Heart right ventricle (tissue), 16 donors: ENCODE measurements around the gene ARIH1. TPM values are rescaled to one million over a fixed set of nuclear protein-coding genes. Genes with fewer than 3 reads are reported as not detected.
A peak's percentile ranks its signal among the peaks of the same experiment; 100 is the strongest.

Source experiments
- ATAC-seq, 8 donors: fragments of 200-7000 bp; cut with Tn5 transposase; one replicate each; pipeline ENCODE4 v1.9.1; 2020; ENCODE audit warnings: mild to moderate bottlenecking in 8 of 8, moderate library complexity in 8 of 8, moderate number of reproducible peaks in 1 of 8
- DNase-seq, 2 donors: peaks; one replicate each; pipeline ENCODE4 v3.0.0-alpha.2; 2020
- H3K27ac ChIP-seq, 10 donors: fragments of 200-600 bp; sonication (generic) in 2 of 10; one replicate each; pipeline versions ENCODE4 v1.5.0 to v1.8.0; 2020 to 2022; ENCODE audit warnings: mild to moderate bottlenecking in 3 of 10
- H3K27me3 ChIP-seq, 7 donors: fragments of 200-600 bp; one replicate each; pipeline ENCODE4 v1.8.0; 2021 to 2022; ENCODE audit warnings: mild to moderate bottlenecking in 2 of 7
- H3K36me3 ChIP-seq, 9 donors: fragments of 200-600 bp; sonication (generic) in 1 of 9; one replicate each; pipeline versions ENCODE4 v1.5.0 to v1.8.0; 2020 to 2022; ENCODE audit warnings: mild to moderate bottlenecking in 2 of 9
- H3K4me1 ChIP-seq, 9 donors: fragments of 200-600 bp; sonication (generic) in 1 of 9; one replicate each; pipeline versions ENCODE4 v1.5.0 to v1.8.0; 2020 to 2022; ENCODE audit warnings: mild to moderate bottlenecking in 4 of 9
- H3K4me3 ChIP-seq, 10 donors: fragments of 200-600 bp; sonication (generic) in 2 of 10; one replicate each; pipeline versions ENCODE4 v1.5.0 to v1.8.0; 2020 to 2022; ENCODE audit warnings: mild to moderate bottlenecking in 7 of 10, moderate library complexity in 2 of 10
- H3K9me3 ChIP-seq, 11 donors: fragments of 200-600 bp in 10 of 11; sonication (generic) in 2 of 11; one replicate each; pipeline versions ENCODE4 v1.5.0 to v1.8.0; 2013 to 2022; ENCODE audit warnings: mild to moderate bottlenecking in 2 of 11, control low read depth in 1 of 11, moderate library complexity in 1 of 11
- CTCF ChIP-seq, 9 donors: fragments of 200-600 bp; sonication (generic) in 2 of 9; IDR thresholded peaks; one replicate each; pipeline versions ENCODE4 v1.5.0 to v1.8.0; 2021 to 2022; ENCODE audit warnings: antibody characterized with exemption in 9 of 9, mild to moderate bottlenecking in 5 of 9, moderate library complexity in 1 of 9
- WGBS, 2 donors: extraction: QIAGEN DNeasy Blood & Tissue Kit; methylation state at CpG; one replicate each; pipeline ENCODE4 v1.1.7; 2013; ENCODE audit warnings: inconsistent platforms in 1 of 2; 5-methylcytosine and 5-hydroxymethylcytosine counted together
- intact Hi-C, 10 donors: fragments of 100-400 bp; cut with DNase I; formaldehyde crosslinking; loops; one replicate each; pipeline versions ENCODE4 v1.11.1 to v1.14.2; 2022
- polyA plus RNA-seq, 2 donors: library from polyadenylated mRNA; stranded (reverse); fragments of 200-250 nt; gene quantifications; one replicate each; pipeline ENCODE4 v1.2.3, GENCODE V29; 2013
- total RNA-seq, 10 donors: library from RNA; stranded (reverse); fragmentation: NEBNext Ultra II Directional in 3 of 10; extraction: Animal tissue kit (Norgen Biotek cat#: 25700) in 3 of 10; gene quantifications; one replicate each; pipeline versions ENCODE4 v1.2.1 to v1.2.4, GENCODE V29; 2021 to 2023
- donor health status: Arrhythmogenic right ventricular cardiomyopathy.
- donor health status: ischemic (EF 13 %, LVEDD 7.1; RV severe dilation, severe dysfunction).
- donor health status: healthy with polysubstance abuse.
- donor health status: DM: no; HTN: yes; CAD: no.
- donor health status: DM: no; HTN: no; CAD: no.
- donor health status: ischemic (EF 25% LVEDD 6.9; RV normal size, moderate dysfunction).
- donor health status: ischemic (EF 25% LVEDD 5.7; RV mildly dilated, moderate dysfunction).
- donor health status: healthy.
- donor health status: DM: yes; HTN: yes; CAD: no.
- donor health status: Ischemic cardiomyopathy.
- donor health status: ischemic (EF 35%, LVEDD 5.7; RV mildly dilated, moderate dysfunction).
- donor health status: nonischemic (EF 11% LVEDD 7.7; RV severe dilation, severe dysfunction).
- donor health status: DM: yes; HTN: yes; CAD: no.
- donor health status: PGD.
- donor health status: ischemic (EF 29% LVEDD 5.4; RV normal size, mild dysfunction).
- donor health status: nonischemic (EF 23%, LVEDD 6.1; RV moderate dilation, normal function).

Gene ARIH1
- total and polyA plus RNA-seq, 12 donors = 23.1 to 231 (median 182) TPM

DNA sequence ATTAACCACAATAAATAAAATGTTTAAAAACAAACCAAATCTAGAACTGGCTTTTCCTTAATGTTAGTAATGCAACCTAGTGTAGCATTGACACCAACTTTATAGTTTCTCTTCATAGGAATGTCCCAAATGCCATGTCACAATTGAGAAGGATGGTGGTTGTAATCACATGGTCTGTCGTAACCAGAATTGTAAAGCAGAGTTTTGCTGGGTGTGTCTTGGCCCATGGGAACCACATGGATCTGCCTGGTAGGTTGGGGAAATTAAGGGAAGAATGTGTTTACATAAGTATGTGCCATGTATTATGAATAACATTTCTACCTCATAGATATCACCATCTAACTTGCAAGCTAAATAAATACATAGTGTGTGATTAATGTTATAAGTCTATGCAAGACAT is 95.9 kb downstream of the ARIH1 start:
- ATAC-seq = no peak
- intact Hi-C loops = loop anchor here in 1 of 10 donors (10.0 kb wide), 1 partner anchor 85 kb away; no protein-coding TSS in a partner anchor
- 95 to 97% methylated on average over 1 of the region's 1 CpG for WGBS, 2 donors

GRCh38 chr15:72579814-72580213 is 105.7 kb downstream of the ARIH1 start:
- intact Hi-C loops = loop anchor here in 2 of 10 donors (10.0 kb wide), 2 partner anchors 95 to 265 kb away; no protein-coding TSS in a partner anchor
- TF ChIP-seq CTCF (IDR thresholded peaks at IDR 0.05) = no peak
- peaks cover 0 to 100% (median 58%) of the 10 kb centered on the region in 9 donors for H3K36me3 ChIP-seq
- no peaks in the 10 kb centered on the region for H3K27me3 ChIP-seq
- H3K27ac ChIP-seq = no peak overlapping the region
- peaks cover 0 to 13% (median 0%) of the 10 kb centered on the region in 9 donors for H3K4me1 ChIP-seq
- DNase-seq (no peak), ATAC-seq (no peak)
- H3K9me3 ChIP-seq = peaks cover 0 to 15% (median 5%) of the 10 kb centered on the region in 11 donors
- H3K4me3 ChIP-seq = no peak overlapping the region
- 96 to 98% methylated on average over 3 of the region's 3 CpGs for WGBS, 2 donors

More for the DNA sequence above, 95.9 kb downstream of the ARIH1 start:
- H3K4me1 ChIP-seq = no peaks in the 10 kb centered on the region
- no peaks in the 10 kb centered on the region for H3K9me3 ChIP-seq
- H3K36me3 ChIP-seq = peaks cover 0 to 100% (median 41%) of the 10 kb centered on the region in 9 donors
- no peak overlapping the region for H3K4me3 ChIP-seq
- no peak for DNase-seq
- TF ChIP-seq CTCF (IDR thresholded peaks at IDR 0.05) = no peak
- H3K27me3 ChIP-seq = no peaks in the 10 kb centered on the region
- H3K27ac ChIP-seq = no peak overlapping the region

GRCh38 chr15:72584006-72584405 is 109.9 kb downstream of the ARIH1 start:
- peaks cover 0 to 6% (median 2%) of the 10 kb centered on the region in 11 donors for H3K9me3 ChIP-seq
- H3K36me3 ChIP-seq = peaks cover 0 to 79% (median 47%) of the 10 kb centered on the region in 9 donors
- no peaks in the 10 kb centered on the region for H3K27me3 ChIP-seq
- peaks cover 0 to 13% (median 0%) of the 10 kb centered on the region in 9 donors for H3K4me1 ChIP-seq
- no peak for TF ChIP-seq CTCF (IDR thresholded peaks at IDR 0.05)
- intact Hi-C loops = loop anchor here in 1 of 10 donors (10.0 kb wide), 1 partner anchor 269 kb away; no protein-coding TSS in a partner anchor
- ATAC-seq = peak in 4 of 8 donors; percentile 22 to 64 (median 44)
- no peak overlapping the region for H3K4me3 ChIP-seq
- no peak for DNase-seq
- H3K27ac ChIP-seq = peak overlapping the region in 1 of 10 donors; percentile 19
- WGBS, 2 donors = 52 to 71% methylated on average over 4 of the region's 4 CpGs

- WGBS, 2 donors = 97 to 98% methylated on average over 2 of the region's 2 CpGs
Measured at GRCh38 chr15:72585025-72585424, 110.9 kb downstream of the ARIH1 start.

More at GRCh38 chr15:72585025-72585424, 110.9 kb downstream of the ARIH1 start:
- DNase-seq (no peak), ATAC-seq (no peak)
- peaks cover 0 to 76% (median 38%) of the 10 kb centered on the region in 9 donors for H3K36me3 ChIP-seq
- intact Hi-C loops = loop anchor here in 1 of 10 donors (10.0 kb wide), 1 partner anchor 270 kb away; no protein-coding TSS in a partner anchor
- no peak overlapping the region for H3K4me3 ChIP-seq
- H3K4me1 ChIP-seq = peaks cover 0 to 13% (median 0%) of the 10 kb centered on the region in 9 donors
- no peak for TF ChIP-seq CTCF (IDR thresholded peaks at IDR 0.05)
- no peaks in the 10 kb centered on the region for H3K9me3 ChIP-seq
- H3K27ac ChIP-seq = no peak overlapping the region
- no peaks in the 10 kb centered on the region for H3K27me3 ChIP-seq
